Measurements from ENCODE around the gene ZNF263. TPM values are rescaled to one million over a fixed set of nuclear protein-coding genes. Genes with fewer than 3 reads are reported as not detected.

The ZNF263 gene
- total RNA-seq, 1 donor = 65.1 TPM

GRCh38 chr16:3246002-3246401, 37.3 kb upstream of the ZNF263 start:
- H2AFZ ChIP-seq (ENCODE audit: low read length) = no peak overlapping the region
- no peak overlapping the region for H3K27ac ChIP-seq (ENCODE audit: low read depth, low read length)
- no peaks in the 10 kb centered on the region for H3K9me3 ChIP-seq (ENCODE audit: low read depth, low read length)
- no peak overlapping the region for H3K4me3 ChIP-seq (ENCODE audit: insufficient read depth, low read length)
- no peaks in the 10 kb centered on the region for H4K20me1 ChIP-seq (ENCODE audit: insufficient read depth, low read length)
- TF ChIP-seq CTCF (IDR thresholded peaks at IDR 0.05; ENCODE audit: extremely low read depth, low read depth, low read length) = no peak
- no peak for DNase-seq (ENCODE audit: insufficient read length, low spot score, missing footprints)
- H3K27me3 ChIP-seq (ENCODE audit: insufficient read depth, low read length) = no peaks in the 10 kb centered on the region
- H3K4me2 ChIP-seq (ENCODE audit: insufficient read depth, low read length) = no peak overlapping the region
- H3K36me3 ChIP-seq (ENCODE audit: insufficient read depth, low read length) = no peaks in the 10 kb centered on the region
- no peaks in the 10 kb centered on the region for H3K4me1 ChIP-seq (ENCODE audit: insufficient read depth, low read length)
- H3K79me2 ChIP-seq (ENCODE audit: insufficient read depth, low read length) = no peaks in the 10 kb centered on the region

- H3K4me1 ChIP-seq (ENCODE audit: insufficient read depth, low read length) = no peaks in the 10 kb centered on the region
- no peak overlapping the region for H3K4me2 ChIP-seq (ENCODE audit: insufficient read depth, low read length)
- H4K20me1 ChIP-seq (ENCODE audit: insufficient read depth, low read length) = no peaks in the 10 kb centered on the region
- no peaks in the 10 kb centered on the region for H3K9me3 ChIP-seq (ENCODE audit: low read depth, low read length)
- H3K27ac ChIP-seq (ENCODE audit: low read depth, low read length) = no peak overlapping the region
- no peaks in the 10 kb centered on the region for H3K36me3 ChIP-seq (ENCODE audit: insufficient read depth, low read length)
- no peak overlapping the region for H2AFZ ChIP-seq (ENCODE audit: low read length)
- no peaks in the 10 kb centered on the region for H3K27me3 ChIP-seq (ENCODE audit: insufficient read depth, low read length)
- DNase-seq (ENCODE audit: insufficient read length, low spot score, missing footprints) = no peak
- no peak for TF ChIP-seq CTCF (IDR thresholded peaks at IDR 0.05; ENCODE audit: extremely low read depth, low read depth, low read length)
- H3K4me3 ChIP-seq (ENCODE audit: insufficient read depth, low read length) = no peak overlapping the region
- no peaks in the 10 kb centered on the region for H3K79me2 ChIP-seq (ENCODE audit: insufficient read depth, low read length)
These were observed 36.4 kb upstream of the ZNF263 start for GRCh38 chr16:3246876-3247275.

- Histone ChIP-seq H3K4me3 (ENCODE audit: insufficient read depth, low read length) (no peak overlapping the region), H3K27me3 (ENCODE audit: insufficient read depth, low read length) (no peaks in the 10 kb centered on the region), H3K27ac (ENCODE audit: low read depth, low read length) (no peak overlapping the region), H3K4me1 (ENCODE audit: insufficient read depth, low read length) (no peaks in the 10 kb centered on the region), H4K20me1 (ENCODE audit: insufficient read depth, low read length) (no peaks in the 10 kb centered on the region), H3K4me2 (ENCODE audit: insufficient read depth, low read length) (no peak overlapping the region), H3K36me3 (ENCODE audit: insufficient read depth, low read length) (no peaks in the 10 kb centered on the region), H3K9me3 (ENCODE audit: low read depth, low read length) (no peaks in the 10 kb centered on the region), H3K79me2 (ENCODE audit: insufficient read depth, low read length) (no peaks in the 10 kb centered on the region), H2AFZ (ENCODE audit: low read length) (no peak overlapping the region)
- no peak for DNase-seq (ENCODE audit: insufficient read length, low spot score, missing footprints)
- no peak for TF ChIP-seq CTCF (IDR thresholded peaks at IDR 0.05; ENCODE audit: extremely low read depth, low read depth, low read length)
These were observed 34.7 kb upstream of the ZNF263 start for GRCh38 chr16:3248596-3248995.

GRCh38 chr16:3249020-3249419, 34.3 kb upstream of the ZNF263 start:
- Histone ChIP-seq H3K4me2 (ENCODE audit: insufficient read depth, low read length) (no peak overlapping the region), H3K4me3 (ENCODE audit: insufficient read depth, low read length) (no peak overlapping the region), H4K20me1 (ENCODE audit: insufficient read depth, low read length) (no peaks in the 10 kb centered on the region), H3K27me3 (ENCODE audit: insufficient read depth, low read length) (no peaks in the 10 kb centered on the region), H3K27ac (ENCODE audit: low read depth, low read length) (no peak overlapping the region), H2AFZ (ENCODE audit: low read length) (no peak overlapping the region), H3K4me1 (ENCODE audit: insufficient read depth, low read length) (no peaks in the 10 kb centered on the region), H3K36me3 (ENCODE audit: insufficient read depth, low read length) (no peaks in the 10 kb centered on the region), H3K79me2 (ENCODE audit: insufficient read depth, low read length) (no peaks in the 10 kb centered on the region), H3K9me3 (ENCODE audit: low read depth, low read length) (no peaks in the 10 kb centered on the region)
- no peak for TF ChIP-seq CTCF (IDR thresholded peaks at IDR 0.05; ENCODE audit: extremely low read depth, low read depth, low read length)
- DNase-seq (ENCODE audit: insufficient read length, low spot score, missing footprints) = no peak
